Neural cell (in vitro differentiated cells): Measurements from ENCODE around the gene FNBP1L.

Experiments
- EP300 ChIP-seq: fragments of 450-650 bp; conservative IDR thresholded peaks from 2 replicates; pipeline ENCODE4 v1.6.1; 2014; ENCODE audit warnings: antibody characterized with exemption, mild to moderate bottlenecking, moderate library complexity; ENCODE audit not compliant: poor library complexity, severe bottlenecking
- EZH2 ChIP-seq: fragments of 200-600, 300-800 bp; shearing (Covaris generic), sonication (generic); IDR thresholded peaks from 2 replicates; pipeline ENCODE4 v1.6.1; 2014; ENCODE audit warnings: antibody characterized with exemption, low read length, borderline replicate concordance, mild to moderate bottlenecking; ENCODE audit not compliant: insufficient read depth, poor library complexity, severe bottlenecking
- MXI1 ChIP-seq: fragments of 450-650 bp; conservative IDR thresholded peaks from 2 replicates; pipeline ENCODE4 v1.6.1; 2014; ENCODE audit warnings: antibody characterized with exemption, mild to moderate bottlenecking; ENCODE audit not compliant: poor library complexity, severe bottlenecking
- POLR2AphosphoS5 ChIP-seq: IDR thresholded peaks from 2 replicates; pipeline ENCODE4 v1.6.1; 2012
- RAD21 ChIP-seq: fragments of 450-650 bp; conservative IDR thresholded peaks from 2 replicates; pipeline ENCODE4 v1.6.1; 2014; ENCODE audit warnings: antibody characterized with exemption, mild to moderate bottlenecking, moderate library complexity
- REST ChIP-seq: IDR thresholded peaks from 2 replicates; pipeline ENCODE4 v1.6.1; 2012; ENCODE audit warnings: borderline replicate concordance
- SMC3 ChIP-seq: fragments of 450-650 bp; conservative IDR thresholded peaks from 2 replicates; pipeline ENCODE4 v1.6.1; 2014; ENCODE audit warnings: antibody characterized with exemption, mild to moderate bottlenecking, moderate library complexity; ENCODE audit not compliant: poor library complexity
- TAF1 ChIP-seq: IDR thresholded peaks from 2 replicates; pipeline ENCODE4 v1.6.1; 2012; ENCODE audit warnings: low read depth
- TF ChIP-seq, protein P1 (sequence below): fragments of 450-650 bp; IDR thresholded peaks from 2 replicates; pipeline ENCODE4 v1.5.1; 2014; ENCODE audit warnings: antibody characterized with exemption, mild to moderate bottlenecking, moderate library complexity; ENCODE audit not compliant: poor library complexity, severe bottlenecking

DNA sequence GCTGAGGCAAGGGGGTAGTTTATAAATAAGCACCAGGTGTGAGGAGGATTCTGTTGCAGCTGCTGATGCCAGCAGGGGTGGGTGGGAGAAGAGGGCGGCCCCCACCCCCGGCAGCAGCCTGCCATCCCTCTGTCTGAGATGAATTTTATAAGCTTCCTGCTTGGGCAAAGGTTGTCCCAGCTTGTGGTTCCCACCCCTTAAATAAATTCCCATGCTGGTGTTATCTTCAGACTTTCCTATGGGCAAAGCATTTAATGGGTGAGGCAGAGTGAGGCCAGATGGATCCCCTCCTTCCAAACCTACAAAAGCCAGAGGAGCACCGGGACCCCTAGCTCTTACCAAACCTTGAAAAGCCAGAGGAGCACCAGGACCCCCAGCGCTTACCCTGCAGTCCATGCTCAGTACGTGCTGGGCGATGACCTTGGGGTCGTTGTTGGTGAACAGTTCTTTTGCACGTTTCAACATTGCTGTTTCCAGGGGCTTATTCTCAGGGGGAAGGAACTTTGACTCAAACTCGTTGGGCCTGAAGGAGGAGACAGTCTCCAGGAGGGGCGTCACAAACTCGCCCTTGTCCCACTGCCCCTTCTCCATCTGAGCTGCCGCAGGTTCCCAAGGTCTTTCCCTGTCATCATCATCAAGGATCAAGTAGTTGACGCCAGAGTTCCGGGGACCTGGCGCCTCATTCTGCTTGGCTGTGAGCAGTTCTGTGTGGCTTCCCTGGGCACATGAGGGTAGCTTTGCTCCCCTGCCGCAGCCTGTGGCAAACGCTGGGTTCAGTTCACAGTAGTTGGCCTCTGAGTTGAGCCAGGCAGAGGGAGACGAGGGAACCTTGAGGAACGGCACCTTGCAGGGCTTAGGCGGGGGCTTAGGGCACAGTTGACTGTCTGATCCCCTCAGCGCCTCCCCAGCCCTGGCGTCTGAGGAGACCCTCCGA lies 134.3 kb downstream of the FNBP1L start:
- TF ChIP-seq RAD21 (no peak), MXI1 (no peak), EZH2 (no peak), EP300 (no peak), REST (no peak), TAF1 (no peak), SMC3 (no peak), POLR2AphosphoS5 (no peak)
- TF ChIP-seq, protein P1, sequence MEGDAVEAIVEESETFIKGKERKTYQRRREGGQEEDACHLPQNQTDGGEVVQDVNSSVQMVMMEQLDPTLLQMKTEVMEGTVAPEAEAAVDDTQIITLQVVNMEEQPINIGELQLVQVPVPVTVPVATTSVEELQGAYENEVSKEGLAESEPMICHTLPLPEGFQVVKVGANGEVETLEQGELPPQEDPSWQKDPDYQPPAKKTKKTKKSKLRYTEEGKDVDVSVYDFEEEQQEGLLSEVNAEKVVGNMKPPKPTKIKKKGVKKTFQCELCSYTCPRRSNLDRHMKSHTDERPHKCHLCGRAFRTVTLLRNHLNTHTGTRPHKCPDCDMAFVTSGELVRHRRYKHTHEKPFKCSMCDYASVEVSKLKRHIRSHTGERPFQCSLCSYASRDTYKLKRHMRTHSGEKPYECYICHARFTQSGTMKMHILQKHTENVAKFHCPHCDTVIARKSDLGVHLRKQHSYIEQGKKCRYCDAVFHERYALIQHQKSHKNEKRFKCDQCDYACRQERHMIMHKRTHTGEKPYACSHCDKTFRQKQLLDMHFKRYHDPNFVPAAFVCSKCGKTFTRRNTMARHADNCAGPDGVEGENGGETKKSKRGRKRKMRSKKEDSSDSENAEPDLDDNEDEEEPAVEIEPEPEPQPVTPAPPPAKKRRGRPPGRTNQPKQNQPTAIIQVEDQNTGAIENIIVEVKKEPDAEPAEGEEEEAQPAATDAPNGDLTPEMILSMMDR, result no peak
